GM23248 (cell line): ENCODE results near the gene SRPK1. TPM values are rescaled to one million over a fixed set of nuclear protein-coding genes. Genes with fewer than 3 reads are reported as not detected.

ENCODE experiments used
- DNase-seq: peaks from one replicate; pipeline ENCODE4 v3.0.0-alpha.2; 2015
- H2AFZ ChIP-seq: fragments of 200-600 bp; sonication (generic); 2 replicates; pipeline ENCODE4 v1.6.1; 2016; ENCODE audit warnings: antibody characterized with exemption
- H3F3A ChIP-seq: fragments of 200-600 bp; sonication (generic); 2 replicates; pipeline ENCODE4 v1.6.1; 2016; ENCODE audit warnings: mild to moderate bottlenecking, antibody characterized with exemption, mixed run types; ENCODE audit not compliant: insufficient read depth
- H3K27ac ChIP-seq: fragments of 200-600 bp; sonication (generic); 2 replicates; pipeline ENCODE4 v1.5.1; 2016; ENCODE audit warnings: mild to moderate bottlenecking
- H3K27me3 ChIP-seq: fragments of 200-600 bp; sonication (generic); replicated peaks from 2 replicates; pipeline ENCODE4 v1.6.1; 2016; ENCODE audit warnings: mild to moderate bottlenecking; ENCODE audit not compliant: insufficient read depth
- H3K36me3 ChIP-seq: fragments of 200-600 bp; sonication (generic); 2 replicates; pipeline ENCODE4 v1.6.1; 2016; ENCODE audit warnings: low read depth, mild to moderate bottlenecking
- H3K4me1 ChIP-seq: fragments of 200-600 bp; sonication (generic); 2 replicates; pipeline ENCODE4 v1.6.1; 2016; ENCODE audit warnings: mild to moderate bottlenecking; ENCODE audit not compliant: insufficient read depth
- H3K4me2 ChIP-seq: fragments of 200-600 bp; sonication (generic); one replicate; pipeline ENCODE4 v1.6.1; 2016; ENCODE audit warnings: mild to moderate bottlenecking; ENCODE audit not compliant: unreplicated experiment
- H3K4me3 ChIP-seq: fragments of 200-600 bp; sonication (generic); 2 replicates; pipeline ENCODE4 v1.5.1; 2016; ENCODE audit warnings: mild to moderate bottlenecking
- H3K79me2 ChIP-seq: fragments of 200-600 bp; sonication (generic); 2 replicates; pipeline ENCODE4 v1.6.1; 2016; ENCODE audit warnings: mild to moderate bottlenecking; ENCODE audit not compliant: insufficient read depth
- H3K9ac ChIP-seq: fragments of 200-600 bp; sonication (generic); 2 replicates; pipeline ENCODE4 v1.6.1; 2016; ENCODE audit warnings: mild to moderate bottlenecking
- H3K9me2 ChIP-seq: fragments of 200-600 bp; sonication (generic); 2 replicates; pipeline ENCODE4 v1.6.1; 2016; ENCODE audit warnings: mixed run types, mild to moderate bottlenecking, moderate library complexity; ENCODE audit not compliant: insufficient read depth
- H3K9me3 ChIP-seq: fragments of 200-600 bp; sonication (generic); one replicate; pipeline ENCODE4 v1.6.1; 2017; ENCODE audit warnings: low read depth
- H4K20me1 ChIP-seq: fragments of 200-600 bp; sonication (generic); 2 replicates; pipeline ENCODE4 v1.6.0; 2016; ENCODE audit not compliant: insufficient read depth
- EZH2 ChIP-seq: fragments of 200-600 bp; sonication (generic); IDR thresholded peaks from 2 replicates; pipeline ENCODE4 v1.6.1; 2018; ENCODE audit warnings: antibody characterized with exemption, mild to moderate bottlenecking; ENCODE audit not compliant: insufficient read depth, poor library complexity, severe bottlenecking
- EZH2phosphoT487 ChIP-seq: fragments of 200-600 bp; sonication (generic); IDR thresholded peaks from 2 replicates; pipeline ENCODE4 v1.6.1; 2018; ENCODE audit warnings: antibody characterized with exemption, moderate library complexity, mild to moderate bottlenecking, low read depth; ENCODE audit not compliant: insufficient read depth
- WGBS, 2 experiments: methylation state at CpG; one replicate each; pipeline ENCODE4 v1.1.6; 2015 to 2017; ENCODE audit warnings: low lambda C conversion rate in 2 of 2, low coverage in 1 of 2; ENCODE audit errors: missing lambda C conversion rate in 2 of 2; 5-methylcytosine and 5-hydroxymethylcytosine counted together
- in situ Hi-C: fragments of 300-500 bp; cut with MboI; formaldehyde crosslinking; loops from 2 replicates; pipeline ENCODE4 v1.15.0; 2020
- polyA plus RNA-seq: library from polyadenylated mRNA; unstranded; fragments of >200 nt; fragmentation: Nextera tagmentation; extraction: Ambion mirVana; gene quantifications from 2 replicates; pipeline ENCODE4 v1.2.1, GENCODE V29; 2016
- total RNA-seq: library from RNA; depleted of rRNA; stranded (reverse); fragments of >200 nt; shearing (Covaris generic); gene quantifications from 2 replicates; pipeline ENCODE4 v1.2.3, GENCODE V29; 2014

The SRPK1 gene
- total and polyA plus RNA-seq, 2 experiments from 2014 or later: 28.9 to 44.4 TPM

- TF ChIP-seq EZH2phosphoT487 (no peak), EZH2 (no peak)
- Histone ChIP-seq H3K9ac (no peak overlapping the region), H3K27ac (no peak overlapping the region), H2AFZ (no peak overlapping the region), H3K36me3 (peaks cover 10% of the 10 kb centered on the region), H3K79me2 (peaks cover 97% of the 10 kb centered on the region), H3K4me2 (no peak overlapping the region), H3K9me3 (no peaks in the 10 kb centered on the region), H3K4me1 (peaks cover 4% of the 10 kb centered on the region), H3K4me3 (no peak overlapping the region), H3K9me2 (no peaks in the 10 kb centered on the region), H4K20me1 (no peaks in the 10 kb centered on the region), H3F3A (0 out of 2 replicates have a peak, but pooled peaks cover 4% of the 10 kb centered on the region), H3K27me3 (no peaks in the 10 kb centered on the region)
- in situ Hi-C loops: no loop called here
- WGBS, 2 experiments: 92 to 93% methylated on average over 6 of the region's 6 CpGs
- DNase-seq: no peak
These were observed 13.1 kb downstream of the SRPK1 start for GRCh38 chr6:35907750-35908149.

GRCh38 chr6:35906499-35906846 lies 14.4 kb downstream of the SRPK1 start:
- no peaks in the 10 kb centered on the region for H3K9me2 ChIP-seq
- no peaks in the 10 kb centered on the region for H3K27me3 ChIP-seq
- no peak overlapping the region for H3K4me2 ChIP-seq
- H3K79me2 ChIP-seq: peaks cover 97% of the 10 kb centered on the region
- H3F3A ChIP-seq: 0 out of 2 replicates have a peak, but pooled peaks cover 4% of the 10 kb centered on the region
- no peak overlapping the region for H3K9ac ChIP-seq
- H4K20me1 ChIP-seq: no peaks in the 10 kb centered on the region
- peaks cover 10% of the 10 kb centered on the region for H3K36me3 ChIP-seq
- 91 to 92% methylated on average over 2 of the region's 2 CpGs for WGBS, 2 experiments
- H2AFZ ChIP-seq: no peak overlapping the region
- no peak for TF ChIP-seq EZH2
- TF ChIP-seq EZH2phosphoT487: no peak
- H3K9me3 ChIP-seq: no peaks in the 10 kb centered on the region
- H3K27ac ChIP-seq: no peak overlapping the region
- no peak overlapping the region for H3K4me3 ChIP-seq
- no peaks in the 10 kb centered on the region for H3K4me1 ChIP-seq
- DNase-seq: no peak
- in situ Hi-C loops: no loop called here

GRCh38 chr6:35905841-35906498 lies 14.9 kb downstream of the SRPK1 start:
- Histone ChIP-seq H3K27ac (no peak overlapping the region), H3K9me2 (no peaks in the 10 kb centered on the region), H2AFZ (no peak overlapping the region), H3K9ac (no peak overlapping the region), H3K4me2 (no peak overlapping the region), H3K79me2 (peaks cover 97% of the 10 kb centered on the region), H3K9me3 (no peaks in the 10 kb centered on the region), H3K4me1 (no peaks in the 10 kb centered on the region), H3F3A (0 out of 2 replicates have a peak, but pooled peaks cover 4% of the 10 kb centered on the region), H3K4me3 (no peak overlapping the region), H4K20me1 (no peaks in the 10 kb centered on the region), H3K27me3 (no peaks in the 10 kb centered on the region), H3K36me3 (peaks cover 7% of the 10 kb centered on the region)
- WGBS, 2 experiments: 74 to 83% methylated on average over 8 of the region's 8 CpGs
- no peak for DNase-seq
- TF ChIP-seq EZH2phosphoT487 (no peak), EZH2 (no peak)
- in situ Hi-C loops: no loop called here

- Histone ChIP-seq H3K9ac (no peak overlapping the region), H3K4me1 (no peaks in the 10 kb centered on the region), H3K27me3 (no peaks in the 10 kb centered on the region), H3K79me2 (peaks cover 97% of the 10 kb centered on the region), H3F3A (0 out of 2 replicates have a peak, but pooled peaks cover 4% of the 10 kb centered on the region), H2AFZ (no peak overlapping the region), H3K27ac (no peak overlapping the region), H3K9me2 (no peaks in the 10 kb centered on the region), H3K4me2 (no peak overlapping the region), H3K4me3 (no peak overlapping the region), H4K20me1 (no peaks in the 10 kb centered on the region), H3K36me3 (no peaks in the 10 kb centered on the region), H3K9me3 (no peaks in the 10 kb centered on the region)
- 67 to 74% methylated on average over 2 of the region's 2 CpGs for WGBS, 2 experiments
- TF ChIP-seq EZH2: no peak
- TF ChIP-seq EZH2phosphoT487: no peak
- in situ Hi-C loops: no loop called here
- DNase-seq: no peak
These were observed 15.6 kb downstream of the SRPK1 start for GRCh38 chr6:35905141-35905785.
